ENCODE data around the gene RPL35. TPM values are rescaled to one million over a fixed set of nuclear protein-coding genes. Genes with fewer than 3 reads are reported as not detected.

Gene RPL35
- 2,149 TPM for polyA plus RNA-seq (ENCODE audit: insufficient read length)

DNA sequence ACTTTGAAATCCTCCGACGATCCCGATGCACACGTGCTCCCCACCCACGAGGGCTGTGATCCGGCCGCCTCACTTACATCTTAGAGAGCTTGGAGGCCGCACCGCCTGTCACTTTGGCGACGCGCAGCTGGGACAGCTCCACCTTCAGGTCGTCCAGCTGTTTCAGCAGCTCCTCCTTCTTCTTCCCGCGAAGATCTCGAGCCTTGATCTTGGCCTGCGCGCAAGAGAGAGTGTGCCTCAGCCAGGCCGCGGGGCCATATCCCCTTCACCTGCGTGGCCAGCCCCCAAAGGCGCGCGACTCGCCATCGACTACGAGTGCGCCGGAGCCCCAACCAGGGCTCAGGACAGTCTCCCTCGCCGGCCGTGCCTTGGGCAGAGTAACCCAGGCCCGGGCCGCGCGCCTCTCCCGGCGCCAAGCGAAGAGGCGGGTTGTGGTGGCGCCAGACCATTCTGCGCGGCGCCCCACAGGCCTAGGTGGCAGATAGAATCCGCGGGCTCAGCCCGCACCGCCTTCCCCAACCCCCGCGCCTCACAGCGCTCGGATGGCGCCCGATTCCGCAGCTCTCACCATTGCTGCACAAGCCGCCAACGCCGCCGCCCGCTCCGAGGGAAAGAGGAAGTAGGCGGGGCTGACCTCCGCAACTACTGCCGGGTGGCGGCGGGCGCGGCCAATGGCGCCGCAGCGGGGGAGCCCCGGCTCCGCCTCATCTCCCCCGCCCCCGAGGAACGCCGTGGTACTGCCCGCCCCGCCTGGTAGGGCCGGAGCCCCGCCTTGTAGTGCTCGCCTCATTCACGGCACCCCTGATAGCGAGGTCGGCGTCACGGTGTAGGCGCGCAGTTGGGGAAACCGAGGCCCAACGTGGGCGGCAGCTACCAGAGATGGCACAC is at the start of gene RPL35, which contains the start of gene ARPC5L:
TSS of gene RPL35 (minus strand) at position 616 of the 888 bp plus-strand sequence. CDS start at position 571, 45 bp downstream.
TSS of gene ARPC5L (plus strand) at position 789 of the 888 bp plus-strand sequence. CDS start 7,161 bp downstream, outside the sequence.
- peak; percentile 96 for DNase-seq

DNA sequence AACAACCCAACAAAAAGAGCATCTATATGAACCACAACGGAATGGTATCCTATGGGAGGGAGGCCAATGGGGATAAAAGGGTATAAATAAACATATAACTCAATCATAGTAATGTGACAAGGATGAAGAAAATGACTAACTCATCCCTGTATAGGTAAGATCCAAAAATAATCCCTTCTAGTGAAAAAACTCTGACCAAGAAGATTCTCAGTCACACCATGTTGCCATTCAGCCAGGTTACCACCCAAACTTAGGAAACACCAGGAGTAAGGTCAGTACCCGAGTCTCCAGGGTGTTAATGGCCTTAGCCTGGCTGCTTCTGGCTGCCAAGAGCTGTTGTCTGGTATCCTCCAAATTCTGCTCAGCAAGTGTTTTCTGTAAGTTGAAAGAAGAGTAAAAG is 46.3 kb upstream of the RPL35 start:
- no peak for DNase-seq

GRCh38 chr9:124906966-124907365 is 45.2 kb upstream of the RPL35 start:
- DNase-seq: no peak

- no peak for DNase-seq
Measured at GRCh38 chr9:124899845-124900244, 38.1 kb upstream of the RPL35 start.

DNA sequence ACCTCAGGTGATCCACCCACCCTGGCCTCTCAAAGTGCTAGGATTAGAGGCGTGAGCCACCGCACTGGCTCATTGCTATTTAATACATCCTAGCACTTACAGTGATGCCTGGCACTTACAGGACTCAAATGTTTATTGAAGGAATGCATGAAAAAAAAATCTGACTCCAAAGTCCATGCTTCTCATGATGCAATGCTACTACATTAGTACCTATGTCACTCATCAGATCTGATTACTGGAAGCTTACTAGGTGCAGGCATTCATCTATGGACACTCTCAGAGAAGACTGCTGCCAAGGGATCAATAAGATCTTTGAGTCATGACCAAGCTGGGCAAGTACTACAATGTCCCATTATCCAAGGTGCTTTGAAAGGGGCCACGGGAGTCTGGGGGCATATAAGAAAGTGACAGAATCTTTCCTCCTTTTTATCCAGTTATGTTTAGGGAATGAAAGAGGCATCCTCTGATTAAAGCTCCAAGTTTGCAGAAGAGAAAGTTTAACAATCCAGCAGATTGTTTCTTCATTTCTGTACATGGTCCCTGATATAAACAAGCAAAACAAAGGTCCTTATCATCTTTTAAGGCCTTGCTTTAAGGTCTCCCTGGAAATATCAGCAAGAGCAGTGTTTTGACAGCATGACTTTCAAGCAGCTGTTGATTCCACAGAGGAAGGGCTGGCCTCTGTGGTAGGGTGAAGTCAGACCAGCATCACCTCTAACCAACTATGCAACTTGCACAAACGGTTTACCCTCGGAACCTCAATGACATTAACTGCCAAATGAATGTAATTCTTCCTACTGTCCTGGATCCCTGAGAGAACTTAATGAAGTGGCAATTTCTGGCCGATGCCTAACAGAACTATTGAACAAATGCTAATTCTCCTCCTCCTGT is 36.1 kb upstream of the RPL35 start:
- no peak for DNase-seq

- DNase-seq: no peak
Measured at GRCh38 chr9:124894741-124895170, 33.0 kb upstream of the RPL35 start.

- no peak for DNase-seq
Measured at GRCh38 chr9:124894035-124894740, 32.4 kb upstream of the RPL35 start.

DNA sequence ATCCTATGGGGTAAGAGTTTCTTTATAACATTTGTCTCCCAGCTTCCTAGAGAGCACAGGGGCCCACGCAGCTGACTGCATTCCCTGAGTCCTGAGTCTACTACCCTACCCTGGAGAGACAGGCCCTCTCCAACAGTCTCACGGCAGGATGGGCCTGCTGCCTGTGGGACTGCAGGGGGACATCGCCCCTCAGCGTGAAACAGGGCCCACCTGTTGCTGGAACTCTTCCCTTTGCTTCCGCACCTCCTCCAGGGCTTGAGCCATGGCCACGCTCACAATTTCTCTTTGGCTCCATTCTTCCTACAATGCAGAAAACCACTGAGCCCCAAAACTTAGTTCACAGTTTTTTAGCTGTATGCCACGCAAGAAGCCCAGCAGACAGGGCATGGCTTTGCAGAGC is 28.4 kb upstream of the RPL35 start:
- no peak for DNase-seq

DNA sequence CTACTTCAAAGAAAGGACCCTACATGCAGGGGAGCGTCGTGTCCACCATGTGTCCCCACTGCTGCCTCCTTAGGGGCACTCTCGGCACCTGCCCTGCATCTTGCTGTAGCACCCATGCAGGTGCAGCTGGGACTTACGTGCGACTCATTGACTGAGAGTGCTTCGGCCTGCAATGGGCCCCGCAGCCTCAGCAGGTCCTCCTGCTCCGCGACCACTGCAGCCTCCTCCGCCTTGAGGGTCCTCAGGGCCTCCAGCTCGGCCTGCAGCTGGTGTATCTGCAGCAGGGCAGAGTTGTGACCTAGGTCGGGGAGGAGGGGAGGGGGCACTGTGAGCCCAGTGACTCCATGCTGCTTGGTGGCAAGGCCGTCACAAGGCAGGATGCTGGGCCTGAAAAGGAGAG is 27.2 kb upstream of the RPL35 start:
- no peak for DNase-seq

DNA sequence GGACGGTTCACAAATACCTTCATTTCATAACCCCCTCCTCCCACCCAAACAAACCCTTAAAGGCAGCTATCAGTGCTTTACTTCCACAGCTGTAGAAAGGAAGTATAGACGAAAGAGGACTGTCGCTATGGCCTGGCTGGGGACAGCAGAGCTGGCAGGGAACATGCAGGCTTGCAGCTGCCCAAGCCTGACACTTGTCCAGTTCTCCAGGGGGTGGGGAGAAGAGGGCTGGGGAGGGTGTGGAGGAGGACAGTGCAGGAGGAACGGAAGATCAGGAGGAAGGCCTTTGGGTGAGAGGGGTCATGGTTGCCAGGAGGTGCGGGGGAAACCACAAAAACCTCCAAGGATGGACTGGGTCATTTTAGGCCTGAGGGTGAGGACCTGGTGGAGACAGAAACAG is 26.1 kb upstream of the RPL35 start:
- DNase-seq: no peak

DNA sequence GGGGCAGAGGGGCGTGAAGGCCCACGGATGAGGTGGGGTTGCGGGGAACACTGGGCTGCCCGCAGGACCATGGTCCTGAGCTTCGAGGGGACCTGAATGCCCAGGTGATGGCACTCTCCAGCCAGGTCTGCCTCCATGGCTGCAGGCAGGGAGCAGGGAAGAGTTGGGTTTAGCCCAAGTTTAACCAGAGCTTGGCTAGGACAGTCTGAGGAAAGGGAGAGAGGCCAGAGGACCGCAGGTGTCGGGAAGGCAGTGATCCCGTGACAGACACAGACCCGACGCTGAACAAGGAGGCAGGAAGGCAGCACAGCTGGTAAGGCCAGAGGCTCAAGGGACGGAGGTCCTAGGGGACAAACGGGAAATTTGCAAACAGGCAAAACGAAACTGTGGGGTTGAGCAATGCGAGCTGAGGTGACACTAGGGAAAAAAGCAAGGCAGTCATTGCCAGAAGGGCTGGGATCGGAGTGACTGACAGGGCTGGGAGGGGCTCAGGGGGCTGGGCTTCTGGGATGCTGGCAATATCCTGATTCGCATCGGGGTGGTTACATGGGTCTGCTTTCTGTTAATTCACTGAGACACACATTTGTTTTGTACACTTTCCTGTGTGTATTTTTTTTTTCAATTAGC is 25.2 kb upstream of the RPL35 start:
- DNase-seq: no peak

GRCh38 chr9:124886461-124886860 is 24.7 kb upstream of the RPL35 start:
- no peak for DNase-seq

DNA sequence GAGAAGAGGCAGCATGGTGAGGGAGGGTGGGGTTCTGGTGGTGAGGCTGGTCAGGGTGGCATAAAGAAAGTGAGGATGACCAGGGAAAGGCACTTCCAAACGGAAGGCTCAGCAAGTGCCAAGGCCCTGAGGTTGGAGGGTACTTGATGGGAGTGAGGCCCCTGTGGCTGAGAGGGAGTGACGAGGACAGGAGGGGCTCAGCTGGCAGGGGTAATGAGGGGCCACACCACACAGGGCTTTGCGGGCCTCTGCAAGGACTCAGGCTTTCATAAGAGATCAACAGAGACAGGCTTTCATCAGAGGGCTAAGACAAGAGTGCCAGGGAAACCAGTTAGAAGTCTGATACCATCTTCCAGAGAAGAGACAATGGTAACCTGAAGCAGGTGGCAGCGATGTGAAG is 23.8 kb upstream of the RPL35 start:
- DNase-seq: no peak

GRCh38 chr9:124884376-124884775 is 22.6 kb upstream of the RPL35 start:
- DNase-seq: no peak

DNA sequence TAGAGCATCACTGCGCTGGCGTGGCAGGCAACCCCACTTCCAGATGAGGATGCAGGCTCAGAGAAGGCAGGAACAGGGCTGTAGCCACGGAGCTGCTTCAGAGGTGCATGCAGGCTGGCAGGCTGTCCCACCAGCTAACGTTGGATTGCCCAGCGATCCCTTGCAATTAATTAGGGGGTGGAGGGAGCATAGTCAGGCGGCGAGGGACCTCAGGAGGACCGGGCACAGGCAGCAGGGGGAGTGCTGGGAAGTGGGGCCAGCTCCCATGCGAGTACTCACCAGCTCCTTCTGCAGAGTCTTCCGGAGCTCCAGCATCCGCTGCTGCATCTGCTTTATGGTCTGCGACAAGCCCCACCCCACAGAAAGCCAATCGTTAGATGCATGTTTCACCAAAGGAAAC is 20.5 kb upstream of the RPL35 start:
- DNase-seq: no peak

GRCh38 chr9:124881138-124881743 is 19.5 kb upstream of the RPL35 start:
- DNase-seq: no peak

DNA sequence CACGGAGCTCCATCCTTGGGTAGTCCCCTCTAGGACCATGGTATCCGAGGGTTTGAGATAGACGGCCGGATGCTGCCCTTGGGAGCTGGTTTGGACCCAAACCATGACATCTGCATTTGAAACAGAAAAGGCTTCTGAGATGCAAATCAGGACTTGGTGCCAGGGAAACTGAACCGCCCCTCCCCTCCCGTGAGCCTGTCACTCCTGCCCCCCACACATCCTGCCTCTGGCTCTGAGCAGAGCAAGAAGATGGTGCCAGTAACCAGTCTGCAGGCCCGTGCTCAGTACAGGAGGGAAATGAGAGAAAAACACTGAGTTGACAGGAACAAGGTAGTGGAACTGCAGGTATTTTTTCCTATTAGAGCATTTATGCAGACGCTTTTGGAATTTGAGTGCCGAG is 18.7 kb upstream of the RPL35 start:
- DNase-seq: no peak

- no peak for DNase-seq
Measured at GRCh38 chr9:124879226-124879625, 17.5 kb upstream of the RPL35 start.

GRCh38 chr9:124878518-124878917 is 16.8 kb upstream of the RPL35 start:
- DNase-seq: no peak

- DNase-seq: no peak
Measured at GRCh38 chr9:124878021-124878420, 16.3 kb upstream of the RPL35 start.

DNA sequence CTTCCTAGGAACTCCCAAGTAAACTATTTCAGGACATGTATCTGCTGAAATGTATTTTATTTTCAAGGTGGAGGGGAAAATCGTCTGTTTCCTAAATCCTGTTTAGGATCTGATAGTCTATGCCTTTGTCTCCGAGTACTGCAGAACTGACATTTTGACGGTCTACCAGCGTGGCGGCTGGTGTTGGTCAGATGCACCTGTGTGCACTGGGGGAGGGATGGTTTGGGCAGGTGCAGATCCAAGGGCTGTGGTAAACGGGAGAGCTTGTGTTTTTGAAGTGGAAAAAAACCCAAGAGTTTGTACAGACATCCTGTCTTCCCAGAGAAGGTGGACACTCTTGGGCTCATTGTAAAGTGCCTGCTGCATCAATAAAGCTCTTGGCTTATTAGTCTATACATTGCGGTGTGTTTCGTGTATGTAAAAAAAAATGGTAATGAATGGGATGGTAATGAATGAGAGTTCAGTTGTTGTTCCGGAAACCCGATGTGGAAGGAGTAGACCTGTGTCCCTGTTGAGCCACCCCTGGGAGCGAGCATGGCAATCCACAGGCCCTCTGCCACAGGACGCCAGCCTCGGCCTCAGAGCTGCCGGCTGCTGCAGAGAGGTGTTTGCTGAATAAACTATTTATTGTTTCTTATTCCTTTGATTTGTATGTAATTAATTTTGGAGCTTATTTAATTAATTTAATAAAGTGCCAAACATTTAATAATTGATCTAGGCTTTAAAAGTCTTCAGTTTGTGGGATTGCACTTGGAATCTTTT is 15.4 kb upstream of the RPL35 start:
- no peak for DNase-seq

Data from hindlimb muscle (tissue), 1 donor.